Esophagus squamous epithelium (tissue), 4 donors: ENCODE results near the gene L3MBTL2.

Experiments
- POLR2A ChIP-seq, 4 donors: fragments of 450-650 bp; IDR thresholded peaks; one replicate each; pipeline ENCODE4 v1.6.1; 2017; ENCODE audit warnings: antibody characterized with exemption in 4 of 4, mild to moderate bottlenecking in 4 of 4, moderate library complexity in 3 of 4
- TF ChIP-seq, protein P1 (sequence below), 6 experiments: fragments of 450-650 bp in 4 of 6; fragments of 200-600 bp in 2 of 6; sonication (generic) in 2 of 6; IDR thresholded peaks; one replicate each; pipeline ENCODE4 v1.5.1; 2016 to 2019; ENCODE audit warnings: antibody characterized with exemption in 6 of 6, mild to moderate bottlenecking in 4 of 6, moderate library complexity in 4 of 6

DNA sequence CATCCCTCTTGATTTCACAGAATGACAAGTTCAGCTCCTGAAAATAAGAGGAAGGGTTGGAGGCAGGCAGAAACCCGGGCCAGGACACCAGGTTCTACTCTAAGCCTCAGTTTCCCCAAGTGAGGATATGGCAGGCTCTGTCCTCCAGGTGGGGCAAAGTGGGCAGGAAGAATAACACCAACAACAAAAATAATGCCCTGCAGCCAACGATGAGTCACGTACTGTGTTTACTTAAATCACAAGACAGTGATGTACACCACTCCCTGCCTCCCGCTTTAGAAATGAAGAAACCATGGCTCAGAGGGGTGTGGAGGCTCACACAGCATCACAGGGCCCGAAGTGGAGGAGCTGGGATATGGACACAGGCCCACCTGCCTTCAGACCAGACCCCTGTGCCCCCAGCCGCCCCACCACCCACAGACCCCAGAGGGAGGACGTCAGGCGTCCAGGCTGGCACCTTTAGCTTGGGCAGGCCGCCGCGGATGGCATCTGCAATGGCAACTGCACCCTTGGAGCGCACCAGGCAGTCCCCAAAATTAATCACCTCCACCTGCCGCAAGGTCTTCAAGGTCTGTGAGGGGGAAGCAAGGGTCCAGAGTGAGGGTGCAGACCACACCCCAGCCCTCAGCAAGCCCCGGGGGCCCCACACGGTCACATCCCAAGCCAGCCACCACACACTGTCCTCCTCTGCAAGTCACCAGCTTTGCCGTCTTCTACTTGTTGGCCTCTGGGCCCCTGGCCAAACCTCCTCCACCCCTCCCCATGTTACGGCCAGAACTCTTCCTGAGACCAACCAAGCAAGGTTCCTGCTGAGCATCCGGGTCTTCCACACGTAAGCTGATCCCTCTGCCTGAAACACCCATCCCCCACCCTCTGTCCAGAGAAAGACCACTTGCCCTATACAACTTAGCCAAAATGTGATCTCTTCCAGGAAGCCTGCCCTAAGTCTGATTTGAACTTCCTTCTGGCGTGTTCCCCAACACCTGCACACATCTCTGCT lies 51.4 kb downstream of the L3MBTL2 start:
- TF ChIP-seq, protein P1, sequence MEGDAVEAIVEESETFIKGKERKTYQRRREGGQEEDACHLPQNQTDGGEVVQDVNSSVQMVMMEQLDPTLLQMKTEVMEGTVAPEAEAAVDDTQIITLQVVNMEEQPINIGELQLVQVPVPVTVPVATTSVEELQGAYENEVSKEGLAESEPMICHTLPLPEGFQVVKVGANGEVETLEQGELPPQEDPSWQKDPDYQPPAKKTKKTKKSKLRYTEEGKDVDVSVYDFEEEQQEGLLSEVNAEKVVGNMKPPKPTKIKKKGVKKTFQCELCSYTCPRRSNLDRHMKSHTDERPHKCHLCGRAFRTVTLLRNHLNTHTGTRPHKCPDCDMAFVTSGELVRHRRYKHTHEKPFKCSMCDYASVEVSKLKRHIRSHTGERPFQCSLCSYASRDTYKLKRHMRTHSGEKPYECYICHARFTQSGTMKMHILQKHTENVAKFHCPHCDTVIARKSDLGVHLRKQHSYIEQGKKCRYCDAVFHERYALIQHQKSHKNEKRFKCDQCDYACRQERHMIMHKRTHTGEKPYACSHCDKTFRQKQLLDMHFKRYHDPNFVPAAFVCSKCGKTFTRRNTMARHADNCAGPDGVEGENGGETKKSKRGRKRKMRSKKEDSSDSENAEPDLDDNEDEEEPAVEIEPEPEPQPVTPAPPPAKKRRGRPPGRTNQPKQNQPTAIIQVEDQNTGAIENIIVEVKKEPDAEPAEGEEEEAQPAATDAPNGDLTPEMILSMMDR (IDR thresholded peaks at IDR 0.05) = no peak
- TF ChIP-seq POLR2A (IDR thresholded peaks at IDR 0.05) = no peak
